Measurements from ENCODE around the gene SLA2.

Gene SLA2

GRCh38 chr20:36605399-36606157, 40.4 kb downstream of the SLA2 start, which contains the start of gene RAB5IF:
Gene RAB5IF, plus strand, starts transcription at chr20:36605779. Its CDS starts 173 bp downstream, at chr20:36605952.
- no peak for TF ChIP-seq GATA3 (IDR thresholded peaks at IDR 0.05; ENCODE audit: low read depth, low read length)
- no peak for TF ChIP-seq GATA2 (IDR thresholded peaks at IDR 0.05; ENCODE audit: low read depth, low read length)

- no peak for TF ChIP-seq GATA2 (IDR thresholded peaks at IDR 0.05; ENCODE audit: low read depth, low read length)
- TF ChIP-seq GATA3 (IDR thresholded peaks at IDR 0.05; ENCODE audit: low read depth, low read length): no peak
Observed at GRCh38 chr20:36604952-36605398, 41.0 kb downstream of the SLA2 start.

- TF ChIP-seq GATA2 (IDR thresholded peaks at IDR 0.05; ENCODE audit: low read depth, low read length): no peak
- TF ChIP-seq GATA3 (IDR thresholded peaks at IDR 0.05; ENCODE audit: low read depth, low read length): no peak
Observed at GRCh38 chr20:36601540-36601939, 44.5 kb downstream of the SLA2 start.

DNA sequence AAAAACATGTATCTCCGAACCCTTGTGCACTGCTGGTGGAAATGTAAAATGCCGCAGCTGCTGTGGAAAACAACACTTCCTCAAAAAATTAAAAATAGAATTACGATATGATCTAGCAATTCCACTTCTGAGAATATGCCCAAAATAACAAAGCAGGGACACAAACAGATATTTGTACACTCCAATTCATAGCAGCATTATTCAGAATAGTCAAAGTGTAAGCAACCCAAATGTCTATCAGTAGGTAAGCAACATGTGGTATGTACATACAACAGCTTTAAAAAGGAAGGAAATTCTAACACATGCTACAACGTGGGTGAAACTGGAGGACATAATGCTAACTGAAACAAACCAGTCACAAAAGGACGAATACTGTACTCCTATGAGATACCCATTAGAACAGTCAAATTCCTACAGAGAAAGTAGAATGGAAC, 46.1 kb downstream of the SLA2 start:
- TF ChIP-seq GATA3 (IDR thresholded peaks at IDR 0.05; ENCODE audit: low read depth, low read length) (no peak), GATA2 (IDR thresholded peaks at IDR 0.05; ENCODE audit: low read depth, low read length) (no peak)

GRCh38 chr20:36593347-36593929, 52.6 kb downstream of the SLA2 start:
- TF ChIP-seq GATA3 (IDR thresholded peaks at IDR 0.05; ENCODE audit: low read depth, low read length): no peak

DNA sequence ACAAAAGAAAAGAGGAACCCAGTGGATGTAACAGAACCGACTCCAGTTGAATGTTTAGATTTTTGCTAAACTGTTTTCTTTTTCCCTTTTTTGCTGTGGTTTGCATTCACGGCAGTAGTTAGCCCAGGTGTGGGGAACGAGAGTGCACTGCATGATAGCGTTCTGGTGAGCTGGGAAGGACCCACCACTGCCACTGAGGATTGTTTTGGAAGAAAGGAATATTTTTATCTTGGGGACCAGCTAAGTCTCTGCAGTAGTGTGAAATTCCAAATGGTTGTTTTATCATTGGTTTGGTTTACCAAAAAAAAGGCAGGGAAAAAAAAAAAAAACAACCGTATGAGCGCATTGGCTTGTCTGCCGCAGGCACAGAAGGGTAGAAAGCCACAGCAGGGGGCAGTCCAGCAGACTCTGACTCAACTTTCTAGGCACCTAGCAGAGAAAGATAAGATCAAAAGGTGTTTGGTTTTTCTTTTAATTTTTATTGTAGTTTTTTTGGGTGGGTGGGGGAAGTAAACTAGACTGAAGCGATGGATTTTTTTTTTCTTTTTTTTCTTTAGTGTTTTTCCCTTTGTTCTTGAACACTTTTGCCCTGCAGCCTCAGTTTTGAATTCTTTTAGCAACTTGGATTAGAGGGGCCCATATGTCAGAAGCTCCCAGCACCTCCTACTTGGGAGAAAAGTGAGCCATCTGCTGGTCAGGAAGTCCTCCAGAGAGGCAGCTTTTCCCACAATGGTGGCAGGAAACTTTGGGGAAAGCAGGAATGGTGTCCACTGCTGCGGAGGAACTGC, 53.9 kb downstream of the SLA2 start:
- no peak for TF ChIP-seq GATA3 (IDR thresholded peaks at IDR 0.05; ENCODE audit: low read depth, low read length)
- TF ChIP-seq GATA2 (IDR thresholded peaks at IDR 0.05; ENCODE audit: low read depth, low read length): no peak

DNA sequence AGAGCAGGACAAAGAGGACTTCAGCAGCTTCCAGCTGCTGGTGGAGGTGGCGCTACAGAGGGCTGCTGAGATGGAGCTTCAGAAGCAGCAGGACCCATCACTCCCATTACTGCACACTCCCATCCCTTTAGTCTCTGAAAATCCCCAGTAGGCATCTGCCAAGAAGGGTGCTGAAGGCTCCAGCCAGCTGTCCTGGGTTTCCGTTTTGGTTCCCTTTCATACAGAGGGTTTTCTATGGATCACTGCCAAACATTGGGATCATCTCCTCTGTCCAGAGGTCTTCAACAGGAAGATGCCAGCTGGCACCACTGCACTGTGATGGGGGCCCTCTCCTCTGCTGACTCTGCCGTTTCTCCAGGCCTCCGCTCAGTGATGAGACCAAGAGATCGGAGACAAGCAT, 54.7 kb downstream of the SLA2 start:
- TF ChIP-seq GATA3 (IDR thresholded peaks at IDR 0.05; ENCODE audit: low read depth, low read length) (no peak), GATA2 (IDR thresholded peaks at IDR 0.05; ENCODE audit: low read depth, low read length) (no peak)

GRCh38 chr20:36587388-36588070, 58.5 kb downstream of the SLA2 start:
- no peak for TF ChIP-seq GATA3 (IDR thresholded peaks at IDR 0.05; ENCODE audit: low read depth, low read length)
- no peak for TF ChIP-seq GATA2 (IDR thresholded peaks at IDR 0.05; ENCODE audit: low read depth, low read length)

DNA sequence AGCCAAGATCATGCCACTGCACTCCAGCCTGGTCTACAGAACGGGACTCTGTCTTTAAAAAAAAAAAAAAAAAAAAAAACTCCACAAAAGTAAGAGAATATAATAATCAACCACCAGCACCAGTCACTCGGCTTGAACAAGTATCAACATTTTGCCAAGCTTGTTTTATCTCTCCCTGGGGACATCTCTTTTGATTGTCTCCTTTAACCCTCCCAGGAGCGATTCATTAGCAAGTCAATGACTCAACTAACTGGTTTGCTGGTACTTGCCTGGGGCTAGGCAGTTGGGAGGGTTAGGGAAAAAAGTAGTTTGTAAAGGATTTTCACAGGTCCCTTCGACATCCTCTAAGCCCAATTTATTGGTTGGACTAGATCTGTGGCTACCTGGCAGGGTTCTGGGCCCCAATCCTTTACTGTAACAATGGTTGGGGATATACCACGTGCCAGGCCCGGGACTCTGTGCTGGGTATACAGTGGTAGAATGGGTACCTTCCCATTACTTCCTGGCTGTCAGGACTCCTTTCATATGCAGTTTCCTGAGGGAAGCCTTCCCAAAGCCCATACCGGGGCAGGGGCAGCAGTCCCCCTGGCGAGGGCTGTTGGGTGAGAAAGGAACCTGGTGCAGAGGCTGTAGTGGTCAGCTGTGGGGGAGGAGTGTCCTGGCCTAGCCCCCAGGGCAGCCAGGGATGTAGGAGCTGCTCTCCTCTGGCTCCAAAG, 60.4 kb downstream of the SLA2 start:
- TF ChIP-seq GATA3 (IDR thresholded peaks at IDR 0.05; ENCODE audit: low read depth, low read length) (no peak), GATA2 (IDR thresholded peaks at IDR 0.05; ENCODE audit: low read depth, low read length) (no peak)

DNA sequence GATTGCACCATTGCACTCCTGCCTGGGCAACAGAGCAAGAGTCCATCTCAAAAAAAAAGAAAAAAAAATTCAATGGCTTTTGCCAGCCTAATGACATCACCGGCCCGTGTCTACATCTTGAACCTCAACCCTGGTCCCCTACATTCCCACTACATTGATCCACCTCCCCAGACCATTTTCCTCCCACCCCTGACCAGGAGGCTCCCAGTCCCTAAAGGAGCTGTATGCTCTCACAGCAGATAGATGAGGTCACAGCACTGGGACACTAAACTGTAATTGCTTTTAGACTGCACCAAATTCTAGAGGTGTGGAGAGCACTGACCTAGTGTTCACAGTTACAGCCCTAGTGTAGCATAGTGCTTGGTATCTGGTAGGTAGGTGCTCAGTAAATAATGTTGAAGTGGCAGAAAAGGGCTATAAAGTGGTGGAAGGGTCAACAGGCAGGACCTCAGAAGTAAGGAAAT, 61.9 kb downstream of the SLA2 start:
- TF ChIP-seq GATA3 (IDR thresholded peaks at IDR 0.05; ENCODE audit: low read depth, low read length) (no peak), GATA2 (IDR thresholded peaks at IDR 0.05; ENCODE audit: low read depth, low read length) (no peak)

GRCh38 chr20:36582821-36583220, 63.2 kb downstream of the SLA2 start:
- no peak for TF ChIP-seq GATA2 (IDR thresholded peaks at IDR 0.05; ENCODE audit: low read depth, low read length)
- no peak for TF ChIP-seq GATA3 (IDR thresholded peaks at IDR 0.05; ENCODE audit: low read depth, low read length)

GRCh38 chr20:36582322-36582721, 63.7 kb downstream of the SLA2 start:
- TF ChIP-seq GATA3 (IDR thresholded peaks at IDR 0.05; ENCODE audit: low read depth, low read length): no peak
- no peak for TF ChIP-seq GATA2 (IDR thresholded peaks at IDR 0.05; ENCODE audit: low read depth, low read length)

GRCh38 chr20:36579996-36580545, 65.9 kb downstream of the SLA2 start:
- TF ChIP-seq GATA2 (IDR thresholded peaks at IDR 0.05; ENCODE audit: low read depth, low read length): no peak
- TF ChIP-seq GATA3 (IDR thresholded peaks at IDR 0.05; ENCODE audit: low read depth, low read length): no peak

Data from SH-SY5Y (cell line).